ENCODE data around the gene MACROD2. TPM values are rescaled to one million over a fixed set of nuclear protein-coding genes. Genes with fewer than 3 reads are reported as not detected.
A peak's percentile ranks its signal among the peaks of the same experiment; 100 is the strongest.

MACROD2 gene
- total RNA-seq, 1 donor from 2014 or later: 78.2 TPM

DNA sequence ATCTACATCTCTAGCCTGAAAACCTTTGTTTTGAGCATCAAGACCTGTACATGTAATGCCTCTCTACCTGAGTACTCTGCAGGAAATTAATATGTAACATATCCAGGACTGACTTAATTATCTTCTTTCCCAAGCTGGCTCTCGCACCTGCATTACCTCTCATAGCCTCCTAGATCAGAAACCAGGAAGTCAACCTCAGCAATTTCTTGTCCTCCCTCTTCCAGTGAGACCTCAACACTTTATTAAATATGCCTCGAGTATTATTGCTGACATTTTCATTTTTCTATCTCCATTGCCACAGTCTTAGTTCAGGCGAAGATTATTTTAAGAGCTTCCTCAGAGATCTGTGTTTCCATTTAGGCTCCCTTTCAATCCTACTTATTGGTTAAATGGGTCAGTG, 69.0 kb downstream of the MACROD2 start:
- ATAC-seq (no peak), DNase-seq (no peak)
- TF ChIP-seq, protein P1, sequence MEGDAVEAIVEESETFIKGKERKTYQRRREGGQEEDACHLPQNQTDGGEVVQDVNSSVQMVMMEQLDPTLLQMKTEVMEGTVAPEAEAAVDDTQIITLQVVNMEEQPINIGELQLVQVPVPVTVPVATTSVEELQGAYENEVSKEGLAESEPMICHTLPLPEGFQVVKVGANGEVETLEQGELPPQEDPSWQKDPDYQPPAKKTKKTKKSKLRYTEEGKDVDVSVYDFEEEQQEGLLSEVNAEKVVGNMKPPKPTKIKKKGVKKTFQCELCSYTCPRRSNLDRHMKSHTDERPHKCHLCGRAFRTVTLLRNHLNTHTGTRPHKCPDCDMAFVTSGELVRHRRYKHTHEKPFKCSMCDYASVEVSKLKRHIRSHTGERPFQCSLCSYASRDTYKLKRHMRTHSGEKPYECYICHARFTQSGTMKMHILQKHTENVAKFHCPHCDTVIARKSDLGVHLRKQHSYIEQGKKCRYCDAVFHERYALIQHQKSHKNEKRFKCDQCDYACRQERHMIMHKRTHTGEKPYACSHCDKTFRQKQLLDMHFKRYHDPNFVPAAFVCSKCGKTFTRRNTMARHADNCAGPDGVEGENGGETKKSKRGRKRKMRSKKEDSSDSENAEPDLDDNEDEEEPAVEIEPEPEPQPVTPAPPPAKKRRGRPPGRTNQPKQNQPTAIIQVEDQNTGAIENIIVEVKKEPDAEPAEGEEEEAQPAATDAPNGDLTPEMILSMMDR (IDR thresholded peaks at IDR 0.05): no peak
- intact Hi-C loops (cut with DNase I): no loop called here
- Histone ChIP-seq H3K4me1 (no peaks in the 10 kb centered on the region), H3K4me3 (no peak overlapping the region), H3K27ac (no peak overlapping the region), H3K27me3 (no peaks in the 10 kb centered on the region), H3K36me3 (no peaks in the 10 kb centered on the region), H3K9me3 (no peaks in the 10 kb centered on the region)

DNA sequence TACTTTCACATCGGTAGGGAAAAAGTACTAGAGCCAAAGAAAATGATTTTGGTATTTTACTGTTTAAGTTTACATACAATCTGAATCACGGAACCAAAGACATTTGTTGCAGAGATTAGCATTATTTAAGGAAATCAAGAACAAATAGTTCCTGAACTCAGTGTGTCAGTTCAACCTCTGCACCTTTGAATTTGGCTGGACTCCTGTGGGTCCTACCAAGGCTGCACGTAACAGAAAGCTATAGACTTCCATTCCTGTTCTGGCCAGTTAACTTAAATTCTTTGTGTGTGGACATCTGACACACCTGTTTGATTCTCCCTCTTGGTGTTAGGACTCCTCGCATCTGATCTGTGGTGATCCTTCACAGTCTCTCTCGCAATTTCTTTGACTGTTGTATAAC, 69.6 kb downstream of the MACROD2 start:
- intact Hi-C loops (cut with DNase I): no loop called here
- Histone ChIP-seq H3K27me3 (no peaks in the 10 kb centered on the region), H3K27ac (no peak overlapping the region), H3K4me1 (no peaks in the 10 kb centered on the region), H3K4me3 (no peak overlapping the region), H3K36me3 (no peaks in the 10 kb centered on the region), H3K9me3 (no peaks in the 10 kb centered on the region)
- ATAC-seq (no peak), DNase-seq (no peak)
- TF ChIP-seq, protein P1 (IDR thresholded peaks at IDR 0.05): no peak

DNA sequence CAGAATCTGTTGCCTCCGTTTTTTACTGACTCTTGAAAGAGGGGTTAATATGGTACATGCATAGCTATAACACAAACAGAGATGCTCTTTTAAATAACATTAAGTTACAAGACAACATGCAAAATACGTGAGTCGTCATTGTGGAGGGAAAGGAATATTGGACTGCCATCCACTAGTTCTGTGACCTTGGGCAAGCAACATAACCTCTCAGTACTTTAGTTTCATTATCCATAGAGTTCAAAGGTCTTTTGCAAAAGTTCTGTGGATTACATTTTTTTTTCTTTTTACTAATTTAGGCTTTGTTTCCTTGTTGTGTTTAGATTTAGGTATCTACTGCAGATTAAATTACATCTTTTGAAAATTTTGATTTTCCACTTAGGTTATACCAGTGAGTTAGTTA, 70.5 kb downstream of the MACROD2 start:
- H3K36me3 ChIP-seq: no peaks in the 10 kb centered on the region
- no peaks in the 10 kb centered on the region for H3K4me1 ChIP-seq
- H3K27ac ChIP-seq: no peak overlapping the region
- no peaks in the 10 kb centered on the region for H3K9me3 ChIP-seq
- TF ChIP-seq, protein P1 (IDR thresholded peaks at IDR 0.05): no peak
- DNase-seq (no peak), ATAC-seq (no peak)
- intact Hi-C loops (cut with DNase I): no loop called here
- no peak overlapping the region for H3K4me3 ChIP-seq
- no peaks in the 10 kb centered on the region for H3K27me3 ChIP-seq

GRCh38 chr20:14067603-14068002, 72.3 kb downstream of the MACROD2 start:
- no peak for DNase-seq
- ATAC-seq: no peak
- TF ChIP-seq, protein P1 (IDR thresholded peaks at IDR 0.05): no peak
- intact Hi-C loops (cut with DNase I): no loop called here
- H3K27me3 ChIP-seq: no peaks in the 10 kb centered on the region
- H3K36me3 ChIP-seq: no peaks in the 10 kb centered on the region
- H3K4me3 ChIP-seq: no peak overlapping the region
- no peaks in the 10 kb centered on the region for H3K9me3 ChIP-seq
- H3K4me1 ChIP-seq: no peaks in the 10 kb centered on the region
- no peak overlapping the region for H3K27ac ChIP-seq

DNA sequence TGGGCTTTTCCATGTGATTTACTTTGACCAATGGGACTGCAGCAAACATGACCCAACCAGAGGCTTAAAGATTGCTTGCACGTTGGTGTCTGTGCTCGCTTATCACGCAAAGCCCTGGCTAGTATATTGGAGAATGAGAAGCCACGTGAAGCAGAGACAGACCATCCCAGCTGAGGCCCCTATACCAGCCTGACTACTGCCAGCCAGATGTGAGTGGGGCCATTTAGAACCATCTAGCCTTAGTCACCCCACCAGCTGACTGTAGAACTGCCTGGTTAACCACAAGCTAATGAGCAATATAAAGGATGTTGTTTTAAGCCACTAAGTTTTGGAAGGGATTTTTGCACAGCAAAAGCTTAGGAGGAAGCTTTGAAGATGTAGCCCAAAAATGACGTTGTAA, 74.5 kb downstream of the MACROD2 start:
- H3K36me3 ChIP-seq: no peaks in the 10 kb centered on the region
- no peaks in the 10 kb centered on the region for H3K9me3 ChIP-seq
- no peak for DNase-seq
- no peaks in the 10 kb centered on the region for H3K27me3 ChIP-seq
- H3K27ac ChIP-seq: no peak overlapping the region
- TF ChIP-seq, protein P1 (IDR thresholded peaks at IDR 0.05): no peak
- no peak for ATAC-seq
- H3K4me1 ChIP-seq: no peaks in the 10 kb centered on the region
- intact Hi-C loops (cut with DNase I): no loop called here
- H3K4me3 ChIP-seq: no peak overlapping the region

DNA sequence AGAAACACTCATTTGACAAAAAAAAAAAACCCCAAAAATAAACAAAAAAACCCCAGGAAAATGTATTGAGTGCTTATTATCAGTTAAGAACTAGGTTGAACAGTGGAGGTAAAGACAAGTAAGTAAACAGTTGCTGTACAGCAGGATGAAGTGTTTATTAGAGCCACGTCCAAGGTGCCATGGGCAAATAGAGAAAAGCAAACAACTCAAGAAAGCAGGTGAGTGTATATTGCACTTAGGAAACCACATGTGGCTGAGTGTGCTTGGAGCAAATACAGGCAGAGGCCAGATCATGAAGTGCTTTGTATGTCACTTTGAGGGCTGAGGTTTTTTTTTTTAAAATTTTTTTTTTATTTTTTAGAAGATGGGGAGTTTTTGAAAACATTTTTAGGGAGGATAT, 98.3 kb downstream of the MACROD2 start:
- Histone ChIP-seq H3K4me3 (no peak overlapping the region), H3K4me1 (no peaks in the 10 kb centered on the region), H3K27ac (no peak overlapping the region), H3K27me3 (no peaks in the 10 kb centered on the region), H3K36me3 (no peaks in the 10 kb centered on the region), H3K9me3 (no peaks in the 10 kb centered on the region)
- intact Hi-C loops (cut with DNase I): no loop called here
- ATAC-seq (peak; percentile 97), DNase-seq (no peak)
- TF ChIP-seq, protein P1 (IDR thresholded peaks at IDR 0.05): no peak

Data from upper lobe of right lung (tissue), 1 donor.